ACHN (cell line): ENCODE measurements around the gene EYS.

Experiments
- DNase-seq: peaks from one replicate; pipeline ENCODE4 v3.0.0-alpha.2; 2015
- in situ Hi-C: cut with HindIII; loops from 2 replicates; pipeline ENCODE4 v1.10.0; 2017; ENCODE audit warnings: low sequenced_read_pairs, low pct_ligation_motif_present, low pct_unique_long_range_greater_than_20kb

Gene EYS

GRCh38 chr6:65289491-65289890 lies 417.5 kb downstream of the EYS start:
- in situ Hi-C loops = no loop called here

GRCh38 chr6:65285275-65285674 lies 421.8 kb downstream of the EYS start:
- in situ Hi-C loops = no loop called here

More at GRCh38 chr6:65289491-65289890, 417.5 kb downstream of the EYS start:
- DNase-seq = no peak

GRCh38 chr6:65280060-65280459 lies 427.0 kb downstream of the EYS start:
- in situ Hi-C loops = no loop called here
- no peak for DNase-seq

More at GRCh38 chr6:65285275-65285674, 421.8 kb downstream of the EYS start:
- no peak for DNase-seq

- in situ Hi-C loops = no loop called here
- DNase-seq = no peak
Measured at GRCh38 chr6:65262241-65262640, 444.8 kb downstream of the EYS start.

GRCh38 chr6:65259982-65260381 lies 447.0 kb downstream of the EYS start:
- no peak for DNase-seq
- in situ Hi-C loops = no loop called here

- DNase-seq = peak; percentile 19
Measured at GRCh38 chr6:65259059-65259458, 448.0 kb downstream of the EYS start.

GRCh38 chr6:65253041-65253440 lies 454.0 kb downstream of the EYS start:
- no peak for DNase-seq
- in situ Hi-C loops = no loop called here

More at GRCh38 chr6:65259059-65259458, 448.0 kb downstream of the EYS start:
- in situ Hi-C loops = no loop called here

GRCh38 chr6:65248101-65248610 lies 458.9 kb downstream of the EYS start:
- no peak for DNase-seq
- in situ Hi-C loops = no loop called here

- in situ Hi-C loops = no loop called here
- no peak for DNase-seq
Measured at GRCh38 chr6:65231616-65232015, 475.4 kb downstream of the EYS start.

- no peak for DNase-seq
- in situ Hi-C loops = no loop called here
Measured at GRCh38 chr6:65229825-65230224, 477.2 kb downstream of the EYS start.

GRCh38 chr6:65221153-65221552 lies 485.9 kb downstream of the EYS start:
- DNase-seq = no peak
- in situ Hi-C loops = no loop called here

- DNase-seq = no peak
- in situ Hi-C loops = no loop called here
Measured at GRCh38 chr6:65202738-65203137, 504.3 kb downstream of the EYS start.

- DNase-seq = no peak
- in situ Hi-C loops = no loop called here
Measured at GRCh38 chr6:65199683-65200082, 507.3 kb downstream of the EYS start.

GRCh38 chr6:65199121-65199520 lies 507.9 kb downstream of the EYS start:
- in situ Hi-C loops = no loop called here

GRCh38 chr6:65191471-65191870 lies 515.6 kb downstream of the EYS start:
- in situ Hi-C loops = no loop called here
- DNase-seq = no peak

More at GRCh38 chr6:65199121-65199520, 507.9 kb downstream of the EYS start:
- DNase-seq = no peak

GRCh38 chr6:65189236-65189881 lies 517.7 kb downstream of the EYS start:
- in situ Hi-C loops = no loop called here
- DNase-seq = no peak

GRCh38 chr6:65186826-65187225 lies 520.2 kb downstream of the EYS start:
- DNase-seq = no peak
- in situ Hi-C loops = no loop called here

GRCh38 chr6:65182681-65183080 lies 524.3 kb downstream of the EYS start:
- in situ Hi-C loops = no loop called here
- peak; percentile 38 for DNase-seq

- no peak for DNase-seq
- in situ Hi-C loops = no loop called here
Measured at GRCh38 chr6:65170273-65170672, 536.8 kb downstream of the EYS start.

- in situ Hi-C loops = no loop called here
- no peak for DNase-seq
Measured at GRCh38 chr6:65161661-65162060, 545.4 kb downstream of the EYS start.
